ENCODE measurements around the gene LAD1. TPM values are rescaled to one million over a fixed set of nuclear protein-coding genes. Genes with fewer than 3 reads are reported as not detected.

Gene LAD1
- polyA plus RNA-seq, 1 of the 3 experiments (the other 2 are of a cell fraction): not detected

DNA sequence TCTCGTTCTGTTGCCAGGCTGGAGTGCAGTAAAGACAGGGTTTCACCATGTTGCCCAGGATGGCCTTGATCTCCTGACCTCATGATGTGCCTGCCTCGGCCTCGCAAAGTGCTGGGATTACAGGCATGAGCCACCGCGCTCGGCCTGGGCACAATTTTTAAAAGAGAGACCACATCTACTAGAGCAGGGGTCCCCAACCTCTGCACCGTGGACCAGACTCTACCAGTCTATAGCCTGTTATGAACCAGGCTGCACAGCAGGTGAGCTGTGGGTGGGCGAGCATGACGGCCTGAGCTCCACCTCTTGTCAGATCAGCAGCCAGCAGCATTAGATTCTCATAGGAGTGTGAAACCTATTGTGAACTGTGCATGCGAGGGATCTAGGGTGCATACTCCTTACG, 42.4 kb downstream of the LAD1 start:
- DNase-seq: no peak
- H4K20me1 ChIP-seq (ENCODE audit: insufficient read depth): no peaks in the 10 kb centered on the region
- H3K9ac ChIP-seq: no peak overlapping the region
- peaks cover 0 to 2% of the 10 kb centered on the region in 2 experiments; a peak in 1 of 4 replicates for H3K4me1 ChIP-seq (ENCODE audit: control insufficient read depth in 1 of 2, insufficient read depth in 2 of 2, low read depth in 1 of 2, low read length in 1 of 2)
- H3K27ac ChIP-seq (ENCODE audit: low read depth in 2 of 2, low read length in 1 of 2): no peak overlapping the region
- H3K4me3 ChIP-seq (ENCODE audit: low read depth in 2 of 2, low read length in 1 of 2): no peak overlapping the region
- H3K9me2 ChIP-seq: no peaks in the 10 kb centered on the region
- H3K4me2 ChIP-seq: no peak overlapping the region
- no peaks in the 10 kb centered on the region for H3F3A ChIP-seq (replicated peaks; ENCODE audit: insufficient read depth)
- TF ChIP-seq, protein P1, sequence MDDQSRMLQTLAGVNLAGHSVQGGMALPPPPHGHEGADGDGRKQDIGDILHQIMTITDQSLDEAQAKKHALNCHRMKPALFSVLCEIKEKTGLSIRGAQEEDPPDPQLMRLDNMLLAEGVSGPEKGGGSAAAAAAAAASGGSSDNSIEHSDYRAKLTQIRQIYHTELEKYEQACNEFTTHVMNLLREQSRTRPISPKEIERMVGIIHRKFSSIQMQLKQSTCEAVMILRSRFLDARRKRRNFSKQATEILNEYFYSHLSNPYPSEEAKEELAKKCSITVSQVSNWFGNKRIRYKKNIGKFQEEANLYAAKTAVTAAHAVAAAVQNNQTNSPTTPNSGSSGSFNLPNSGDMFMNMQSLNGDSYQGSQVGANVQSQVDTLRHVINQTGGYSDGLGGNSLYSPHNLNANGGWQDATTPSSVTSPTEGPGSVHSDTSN (IDR thresholded peaks at IDR 0.05): no peak
- TF ChIP-seq, protein P2, sequence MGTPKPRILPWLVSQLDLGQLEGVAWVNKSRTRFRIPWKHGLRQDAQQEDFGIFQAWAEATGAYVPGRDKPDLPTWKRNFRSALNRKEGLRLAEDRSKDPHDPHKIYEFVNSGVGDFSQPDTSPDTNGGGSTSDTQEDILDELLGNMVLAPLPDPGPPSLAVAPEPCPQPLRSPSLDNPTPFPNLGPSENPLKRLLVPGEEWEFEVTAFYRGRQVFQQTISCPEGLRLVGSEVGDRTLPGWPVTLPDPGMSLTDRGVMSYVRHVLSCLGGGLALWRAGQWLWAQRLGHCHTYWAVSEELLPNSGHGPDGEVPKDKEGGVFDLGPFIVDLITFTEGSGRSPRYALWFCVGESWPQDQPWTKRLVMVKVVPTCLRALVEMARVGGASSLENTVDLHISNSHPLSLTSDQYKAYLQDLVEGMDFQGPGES (IDR thresholded peaks at IDR 0.05; ENCODE audit: low read depth, low read length): no peak
- no peak for TF ChIP-seq RFX5 (IDR thresholded peaks at IDR 0.05; ENCODE audit: low read length)
- TF ChIP-seq GABPA (IDR thresholded peaks at IDR 0.05; ENCODE audit: low read depth): no peak
- TF ChIP-seq EP300 (IDR thresholded peaks at IDR 0.05; ENCODE audit: borderline replicate concordance in 1 of 2, low read depth in 1 of 2, low read length in 1 of 2): no peak
- TF ChIP-seq MEF2A (IDR thresholded peaks at IDR 0.05; ENCODE audit: borderline replicate concordance, low read depth): no peak
- no peak for TF ChIP-seq TEAD4 (IDR thresholded peaks at IDR 0.05; ENCODE audit: borderline replicate concordance, insufficient read depth)
- TF ChIP-seq FOXM1 (IDR thresholded peaks at IDR 0.05; ENCODE audit: low read depth): no peak
- TF ChIP-seq FOXJ3 (CRISPR knock-in tag; IDR thresholded peaks at IDR 0.05): no peak
- TF ChIP-seq RAD21 (IDR thresholded peaks at IDR 0.05; ENCODE audit: low read length): no peak
- no peak for TF ChIP-seq NRF1 (IDR thresholded peaks at IDR 0.05; ENCODE audit: low read depth, low read length)
- H3K36me3 ChIP-seq (replicated peaks in 1 of 2; ENCODE audit: control insufficient read depth in 1 of 2, insufficient read depth in 2 of 2, low read length in 1 of 2): no peaks in the 10 kb centered on the region
- peaks cover 3% of the 10 kb centered on the region; the same call in 1 of the 2 replicates for H3K27me3 ChIP-seq (ENCODE audit: insufficient read depth)
- CTCF ChIA-PET: interaction anchor here (11.0 to 17.5 kb wide), 3 partner anchors 10 to 105 kb away, joined by 125 to 329 read pairs (median 143); no protein-coding TSS in a partner anchor
- POLR2A ChIA-PET: no interaction called here
- no peak overlapping the region for H2AFZ ChIP-seq (ENCODE audit: low read depth)
- H3K9me3 ChIP-seq: no peaks in the 10 kb centered on the region
- H3K79me2 ChIP-seq (ENCODE audit: insufficient read depth): no peaks in the 10 kb centered on the region
- WGBS (ENCODE audit: low lambda C conversion rate): 61% methylated on average over 7 of the region's 11 CpGs

DNA sequence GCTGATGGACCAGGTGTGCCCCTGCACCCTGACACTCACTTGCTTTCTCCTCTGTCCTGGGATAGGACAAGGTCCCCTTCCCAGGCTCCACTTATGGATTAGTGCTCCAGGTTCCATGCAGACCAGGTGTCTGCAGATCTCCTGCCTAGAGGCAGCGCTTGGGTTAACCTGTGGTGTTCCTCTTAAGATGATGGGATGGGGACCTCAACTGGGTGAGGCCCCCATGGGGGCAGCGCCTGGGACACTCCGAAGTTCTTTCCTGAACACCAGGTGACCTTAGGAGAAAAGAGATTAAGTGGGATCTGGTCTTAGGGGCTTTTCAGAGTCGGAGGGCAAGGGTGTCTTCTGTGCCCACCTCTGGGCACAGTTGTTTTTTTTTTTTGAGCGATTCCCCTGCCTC, 42.9 kb downstream of the LAD1 start:
- no peak overlapping the region for H3K27ac ChIP-seq (ENCODE audit: low read depth in 2 of 2, low read length in 1 of 2)
- H3K9me3 ChIP-seq: no peaks in the 10 kb centered on the region
- no peaks in the 10 kb centered on the region for H3K36me3 ChIP-seq (replicated peaks in 1 of 2; ENCODE audit: control insufficient read depth in 1 of 2, insufficient read depth in 2 of 2, low read length in 1 of 2)
- H3K4me1 ChIP-seq (ENCODE audit: control insufficient read depth in 1 of 2, insufficient read depth in 2 of 2, low read depth in 1 of 2, low read length in 1 of 2): no peaks in the 10 kb centered on the region; a peak in 1 of 4 replicates
- H3K9me2 ChIP-seq: no peaks in the 10 kb centered on the region
- no peak overlapping the region for H3K4me2 ChIP-seq
- H3K4me3 ChIP-seq (ENCODE audit: low read depth in 2 of 2, low read length in 1 of 2): no peak overlapping the region
- no peaks in the 10 kb centered on the region for H3F3A ChIP-seq (replicated peaks; ENCODE audit: insufficient read depth)
- no peak overlapping the region for H3K9ac ChIP-seq
- WGBS (ENCODE audit: low lambda C conversion rate): 68% methylated on average over 4 of the region's 5 CpGs
- CTCF ChIA-PET: interaction anchor here (11.0 to 17.5 kb wide), 3 partner anchors 9 to 105 kb away, joined by 125 to 329 read pairs (median 143); no protein-coding TSS in a partner anchor
- H3K79me2 ChIP-seq (ENCODE audit: insufficient read depth): no peaks in the 10 kb centered on the region
- POLR2A ChIA-PET: no interaction called here
- peaks cover 3% of the 10 kb centered on the region; the same call in 1 of the 2 replicates for H3K27me3 ChIP-seq (ENCODE audit: insufficient read depth)
- no peak for DNase-seq
- H4K20me1 ChIP-seq (ENCODE audit: insufficient read depth): no peaks in the 10 kb centered on the region
- H2AFZ ChIP-seq (ENCODE audit: low read depth): no peak overlapping the region
- TF ChIP-seq, protein P3, sequence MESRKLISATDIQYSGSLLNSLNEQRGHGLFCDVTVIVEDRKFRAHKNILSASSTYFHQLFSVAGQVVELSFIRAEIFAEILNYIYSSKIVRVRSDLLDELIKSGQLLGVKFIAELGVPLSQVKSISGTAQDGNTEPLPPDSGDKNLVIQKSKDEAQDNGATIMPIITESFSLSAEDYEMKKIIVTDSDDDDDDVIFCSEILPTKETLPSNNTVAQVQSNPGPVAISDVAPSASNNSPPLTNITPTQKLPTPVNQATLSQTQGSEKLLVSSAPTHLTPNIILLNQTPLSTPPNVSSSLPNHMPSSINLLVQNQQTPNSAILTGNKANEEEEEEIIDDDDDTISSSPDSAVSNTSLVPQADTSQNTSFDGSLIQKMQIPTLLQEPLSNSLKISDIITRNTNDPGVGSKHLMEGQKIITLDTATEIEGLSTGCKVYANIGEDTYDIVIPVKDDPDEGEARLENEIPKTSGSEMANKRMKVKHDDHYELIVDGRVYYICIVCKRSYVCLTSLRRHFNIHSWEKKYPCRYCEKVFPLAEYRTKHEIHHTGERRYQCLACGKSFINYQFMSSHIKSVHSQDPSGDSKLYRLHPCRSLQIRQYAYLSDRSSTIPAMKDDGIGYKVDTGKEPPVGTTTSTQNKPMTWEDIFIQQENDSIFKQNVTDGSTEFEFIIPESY (IDR thresholded peaks at IDR 0.05; ENCODE audit: borderline replicate concordance, low read depth): no peak
- TF ChIP-seq YY1 (IDR thresholded peaks at IDR 0.05; ENCODE audit: low read depth): no peak
- TF ChIP-seq, protein P4, sequence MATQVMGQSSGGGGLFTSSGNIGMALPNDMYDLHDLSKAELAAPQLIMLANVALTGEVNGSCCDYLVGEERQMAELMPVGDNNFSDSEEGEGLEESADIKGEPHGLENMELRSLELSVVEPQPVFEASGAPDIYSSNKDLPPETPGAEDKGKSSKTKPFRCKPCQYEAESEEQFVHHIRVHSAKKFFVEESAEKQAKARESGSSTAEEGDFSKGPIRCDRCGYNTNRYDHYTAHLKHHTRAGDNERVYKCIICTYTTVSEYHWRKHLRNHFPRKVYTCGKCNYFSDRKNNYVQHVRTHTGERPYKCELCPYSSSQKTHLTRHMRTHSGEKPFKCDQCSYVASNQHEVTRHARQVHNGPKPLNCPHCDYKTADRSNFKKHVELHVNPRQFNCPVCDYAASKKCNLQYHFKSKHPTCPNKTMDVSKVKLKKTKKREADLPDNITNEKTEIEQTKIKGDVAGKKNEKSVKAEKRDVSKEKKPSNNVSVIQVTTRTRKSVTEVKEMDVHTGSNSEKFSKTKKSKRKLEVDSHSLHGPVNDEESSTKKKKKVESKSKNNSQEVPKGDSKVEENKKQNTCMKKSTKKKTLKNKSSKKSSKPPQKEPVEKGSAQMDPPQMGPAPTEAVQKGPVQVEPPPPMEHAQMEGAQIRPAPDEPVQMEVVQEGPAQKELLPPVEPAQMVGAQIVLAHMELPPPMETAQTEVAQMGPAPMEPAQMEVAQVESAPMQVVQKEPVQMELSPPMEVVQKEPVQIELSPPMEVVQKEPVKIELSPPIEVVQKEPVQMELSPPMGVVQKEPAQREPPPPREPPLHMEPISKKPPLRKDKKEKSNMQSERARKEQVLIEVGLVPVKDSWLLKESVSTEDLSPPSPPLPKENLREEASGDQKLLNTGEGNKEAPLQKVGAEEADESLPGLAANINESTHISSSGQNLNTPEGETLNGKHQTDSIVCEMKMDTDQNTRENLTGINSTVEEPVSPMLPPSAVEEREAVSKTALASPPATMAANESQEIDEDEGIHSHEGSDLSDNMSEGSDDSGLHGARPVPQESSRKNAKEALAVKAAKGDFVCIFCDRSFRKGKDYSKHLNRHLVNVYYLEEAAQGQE (IDR thresholded peaks at IDR 0.05; ENCODE audit: low read depth, low read length): no peak
- no peak for TF ChIP-seq JUND (IDR thresholded peaks at IDR 0.05)
- no peak for TF ChIP-seq NFIC (IDR thresholded peaks at IDR 0.05; ENCODE audit: borderline replicate concordance)
- TF ChIP-seq RFX5 (IDR thresholded peaks at IDR 0.05; ENCODE audit: low read length): no peak
- TF ChIP-seq MXI1 (IDR thresholded peaks at IDR 0.05; ENCODE audit: low read depth, low read length): no peak
- no peak for TF ChIP-seq MEF2A (IDR thresholded peaks at IDR 0.05; ENCODE audit: borderline replicate concordance, low read depth)
- TF ChIP-seq SIN3A (IDR thresholded peaks at IDR 0.05; ENCODE audit: borderline replicate concordance, low read depth, low read length): no peak
- TF ChIP-seq, protein P5, sequence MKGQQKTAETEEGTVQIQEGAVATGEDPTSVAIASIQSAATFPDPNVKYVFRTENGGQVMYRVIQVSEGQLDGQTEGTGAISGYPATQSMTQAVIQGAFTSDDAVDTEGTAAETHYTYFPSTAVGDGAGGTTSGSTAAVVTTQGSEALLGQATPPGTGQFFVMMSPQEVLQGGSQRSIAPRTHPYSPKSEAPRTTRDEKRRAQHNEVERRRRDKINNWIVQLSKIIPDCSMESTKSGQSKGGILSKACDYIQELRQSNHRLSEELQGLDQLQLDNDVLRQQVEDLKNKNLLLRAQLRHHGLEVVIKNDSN (IDR thresholded peaks at IDR 0.05; ENCODE audit: borderline replicate concordance, low read depth): no peak
- TF ChIP-seq SMC3 (IDR thresholded peaks at IDR 0.05; ENCODE audit: low read depth, low read length): no peak
- TF ChIP-seq EP300 (IDR thresholded peaks at IDR 0.05; ENCODE audit: borderline replicate concordance in 1 of 2, low read depth in 1 of 2, low read length in 1 of 2): no peak
- no peak for TF ChIP-seq GABPA (IDR thresholded peaks at IDR 0.05; ENCODE audit: low read depth)

All from SK-N-SH (cell line).